ENCODE results near the gene GRXCR1. TPM values are rescaled to one million over a fixed set of nuclear protein-coding genes. Genes with fewer than 3 reads are reported as not detected.

Gene GRXCR1
- total RNA-seq, 4 donors from 2014 or later = not detected

- no peaks in the 10 kb centered on the region for H3K9me3 ChIP-seq
- no peak overlapping the region for H3K4me3 ChIP-seq
- no peak overlapping the region for H3K27ac ChIP-seq
- H3K27me3 ChIP-seq = no peaks in the 10 kb centered on the region
- intact Hi-C loops (cut with DNase I; ENCODE audit: low total_unique reads) = no loop called here
- DNase-seq (peak in 1 of 2 donors; percentile 12), ATAC-seq (no peak)
- in situ Hi-C loops (cut with MboI; ENCODE audit: low sequenced_read_pairs in 4 of 4) = no loop called here
- H3K36me3 ChIP-seq = no peaks in the 10 kb centered on the region
- TF ChIP-seq CTCF (IDR thresholded peaks at IDR 0.05 in 4 of 5, conservative IDR thresholded peaks at IDR 0.05 in 1 of 5) = no peak
- TF ChIP-seq POLR2A (IDR thresholded peaks at IDR 0.05) = no peak
- H3K4me1 ChIP-seq = peaks cover 0 to 5% of the 10 kb centered on the region in 2 donors
These were observed 62.6 kb downstream of the GRXCR1 start for GRCh38 chr4:42954963-42955669.

- in situ Hi-C loops (cut with MboI; ENCODE audit: low sequenced_read_pairs in 4 of 4) (no loop called here), intact Hi-C loops (cut with DNase I; ENCODE audit: low total_unique reads) (no loop called here)
- no peak for DNase-seq
- Histone ChIP-seq H3K4me3 (no peak overlapping the region), H3K9me3 (no peaks in the 10 kb centered on the region), H3K27me3 (no peaks in the 10 kb centered on the region), H3K4me1 (peaks cover 0 to 5% of the 10 kb centered on the region in 2 donors), H3K36me3 (no peaks in the 10 kb centered on the region), H3K27ac (no peak overlapping the region)
- TF ChIP-seq CTCF (IDR thresholded peaks at IDR 0.05 in 4 of 5, conservative IDR thresholded peaks at IDR 0.05 in 1 of 5) = no peak
- ATAC-seq = no peak
These were observed 63.4 kb downstream of the GRXCR1 start for GRCh38 chr4:42955746-42956505.

- intact Hi-C loops (cut with DNase I; ENCODE audit: low total_unique reads) (no loop called here), in situ Hi-C loops (cut with MboI; ENCODE audit: low sequenced_read_pairs in 4 of 4) (no loop called here)
- no peak overlapping the region for H3K4me3 ChIP-seq
- H3K9me3 ChIP-seq = no peaks in the 10 kb centered on the region
- H3K36me3 ChIP-seq = no peaks in the 10 kb centered on the region
- DNase-seq (no peak), ATAC-seq (no peak)
- no peak overlapping the region for H3K27ac ChIP-seq
- H3K27me3 ChIP-seq = no peaks in the 10 kb centered on the region
- no peaks in the 10 kb centered on the region for H3K4me1 ChIP-seq
- TF ChIP-seq CTCF (IDR thresholded peaks at IDR 0.05 in 4 of 5, conservative IDR thresholded peaks at IDR 0.05 in 1 of 5) = no peak
- no peak for TF ChIP-seq POLR2A (IDR thresholded peaks at IDR 0.05)
These were observed 72.8 kb downstream of the GRXCR1 start for GRCh38 chr4:42965326-42965725.

- Histone ChIP-seq H3K27ac (no peak overlapping the region), H3K4me3 (no peak overlapping the region), H3K27me3 (no peaks in the 10 kb centered on the region), H3K4me1 (no peaks in the 10 kb centered on the region), H3K9me3 (peaks cover 0 to 8% (median 0%) of the 10 kb centered on the region in 3 donors), H3K36me3 (no peaks in the 10 kb centered on the region)
- no peak for DNase-seq
- ATAC-seq = no peak
- in situ Hi-C loops (cut with MboI; ENCODE audit: low sequenced_read_pairs in 4 of 4) (no loop called here), intact Hi-C loops (cut with DNase I; ENCODE audit: low total_unique reads) (no loop called here)
- TF ChIP-seq CTCF (IDR thresholded peaks at IDR 0.05 in 4 of 5, conservative IDR thresholded peaks at IDR 0.05 in 1 of 5) (no peak), POLR2A (IDR thresholded peaks at IDR 0.05) (no peak)
These were observed 93.5 kb downstream of the GRXCR1 start for GRCh38 chr4:42985976-42986375.
